Keratinocyte (primary cell): Measurements from ENCODE around the gene UBE2D4. TPM values are rescaled to one million over a fixed set of nuclear protein-coding genes. Genes with fewer than 3 reads are reported as not detected.

Experiments used
- DNase-seq: peaks from one replicate; pipeline ENCODE4 v3.0.0-alpha.2; 2011; ENCODE audit warnings: low read depth, missing footprints, low spot score
- FAIRE-seq: peaks from 2 replicates; lab custom pipeline; 2011; peaks lifted over from hg19 to GRCh38; lab: Jason Lieb, UNC
- H2AFZ ChIP-seq: 2 replicates; pipeline ENCODE4 v1.6.0; 2012; ENCODE audit warnings: low read length, control low read depth, inconsistent platforms; ENCODE audit not compliant: control insufficient read depth
- H3K27ac ChIP-seq: 2 replicates; pipeline ENCODE4 v1.5.1; 2011; ENCODE audit warnings: low read length; ENCODE audit not compliant: control insufficient read depth, insufficient read depth
- H3K27me3 ChIP-seq: 3 replicates; pipeline ENCODE4 v1.6.0; 2011; ENCODE audit warnings: low read length; ENCODE audit not compliant: control insufficient read depth, insufficient read depth; ENCODE audit errors: extremely low read depth
- H3K36me3 ChIP-seq, 2 experiments: 2 replicates in 1 of 2; 3 replicates in 1 of 2; pipeline ENCODE4 v1.5.1; 2011; ENCODE audit warnings: low read length in 2 of 2, mild to moderate bottlenecking in 1 of 2; ENCODE audit not compliant: control insufficient read depth in 2 of 2, insufficient read depth in 2 of 2; ENCODE audit errors: extremely low read depth in 1 of 2
- H3K4me1 ChIP-seq: 3 replicates; pipeline ENCODE4 v1.5.1; 2011; ENCODE audit warnings: low read length; ENCODE audit not compliant: control insufficient read depth, insufficient read depth; ENCODE audit errors: extremely low read depth
- H3K4me2 ChIP-seq: 3 replicates; pipeline ENCODE4 v1.6.0; 2011; ENCODE audit warnings: low read depth, low read length; ENCODE audit not compliant: control insufficient read depth, insufficient read depth; ENCODE audit errors: extremely low read depth
- H3K4me3 ChIP-seq, 3 experiments: fragments of 200-600 bp in 1 of 3; sonication (generic) in 1 of 3; 2 replicates in 2 of 3; 3 replicates in 1 of 3; pipeline ENCODE4 v1.5.1; 2011 to 2016; ENCODE audit warnings: low read length in 3 of 3, mild to moderate bottlenecking in 3 of 3, control low read depth in 2 of 3, inconsistent platforms in 1 of 3, low read depth in 1 of 3, mixed read lengths in 1 of 3, mixed run types in 1 of 3, moderate library complexity in 1 of 3; ENCODE audit not compliant: control insufficient read depth in 2 of 3, insufficient read depth in 2 of 3; ENCODE audit errors: extremely low read depth in 1 of 3
- H3K79me2 ChIP-seq: 2 replicates; pipeline ENCODE4 v1.6.0; 2012; ENCODE audit warnings: low read length; ENCODE audit not compliant: control insufficient read depth, insufficient read depth
- H3K9ac ChIP-seq: 3 replicates; pipeline ENCODE4 v1.6.0; 2011; ENCODE audit warnings: low read length; ENCODE audit not compliant: control insufficient read depth, insufficient read depth; ENCODE audit errors: extremely low read depth
- H3K9me1 ChIP-seq: 3 replicates; pipeline ENCODE4 v1.6.0; 2011; ENCODE audit warnings: low read length; ENCODE audit not compliant: control insufficient read depth, insufficient read depth; ENCODE audit errors: extremely low read depth
- H3K9me3 ChIP-seq: 2 replicates; pipeline ENCODE4 v1.5.1; 2012; ENCODE audit warnings: low read depth, low read length; ENCODE audit not compliant: control insufficient read depth
- H4K20me1 ChIP-seq: 3 replicates; pipeline ENCODE4 v1.6.0; 2011; ENCODE audit warnings: low read length; ENCODE audit not compliant: control insufficient read depth, insufficient read depth; ENCODE audit errors: extremely low read depth
- CTCF ChIP-seq, 3 experiments: IDR thresholded peaks in 1 of 3; conservative IDR thresholded peaks in 1 of 3; optimal IDR thresholded peaks in 1 of 3; 2 replicates in 2 of 3; 3 replicates in 1 of 3; pipeline versions ENCODE3 to v1.5.1; 2011; ENCODE audit warnings: low read length in 3 of 3, mild to moderate bottlenecking in 3 of 3, moderate library complexity in 2 of 3, control low read depth in 1 of 3, inconsistent platforms in 1 of 3; ENCODE audit not compliant: insufficient read depth in 2 of 3; ENCODE audit errors: extremely low read depth in 1 of 3
- EZH2 ChIP-seq: IDR thresholded peaks from one replicate; pipeline ENCODE4 v1.6.1; 2012; ENCODE audit warnings: inconsistent platforms, mild to moderate bottlenecking, low read length, moderate library complexity
- dilution Hi-C: fragments of 300-500 bp; cut with MboI; formaldehyde crosslinking; loops from one replicate; pipeline ENCODE4 v1.7.0; 2020; ENCODE audit warnings: low sequenced_read_pairs; ENCODE audit not compliant: extremely low pct_ligation_motif_present
- polyA plus RNA-seq, 5 experiments: library from polyadenylated mRNA; depleted of rRNA in 3 of 5; stranded (reverse) in 3 of 5; stranded (forward) in 1 of 5; unstranded in 1 of 5; fragments of >200 nt; gene quantifications; 1 replicate in 1 of 5; 2 replicates in 3 of 5; 3 replicates in 1 of 5; pipeline versions ENCODE4 v1.2.1 to v1.2.3, GENCODE V29; 2011 to 2012; ENCODE audit warnings: missing spikeins in 2 of 5, low read depth in 1 of 5, low replicate concordance in 1 of 5

UBE2D4 gene
- polyA plus RNA-seq, 1 donor (not counting 4 experiments of a cell fraction or from before 2014, with no cell fraction given) = 8.1 TPM

- dilution Hi-C loops = no loop called here
- Histone ChIP-seq H3K27me3 (no peaks in the 10 kb centered on the region), H3K4me1 (no peaks in the 10 kb centered on the region), H3K36me3 (peaks cover 0 to 2% of the 10 kb centered on the region in 2 experiments), H3K9me1 (no peaks in the 10 kb centered on the region), H3K27ac (no peak overlapping the region), H3K9ac (no peak overlapping the region), H3K79me2 (no peaks in the 10 kb centered on the region), H2AFZ (no peak overlapping the region), H3K4me3 (no peak overlapping the region), H4K20me1 (no peaks in the 10 kb centered on the region), H3K4me2 (no peak overlapping the region), H3K9me3 (no peaks in the 10 kb centered on the region)
- no peak for FAIRE-seq
- TF ChIP-seq EZH2 (no peak), CTCF (optimal IDR thresholded peaks at IDR 0.05 in 1 of 3, IDR thresholded peaks at IDR 0.05 in 1 of 3, conservative IDR thresholded peaks at IDR 0.05 in 1 of 3; ENCODE audit: extremely low read depth in 1 of 3, insufficient read depth in 2 of 3, low read length in 3 of 3) (no peak)
- no peak for DNase-seq
Measured at GRCh38 chr7:43952028-43952427, 25.8 kb downstream of the UBE2D4 start.

GRCh38 chr7:43953071-43953470 lies 26.8 kb downstream of the UBE2D4 start:
- Histone ChIP-seq H3K36me3 (peaks cover 0 to 2% of the 10 kb centered on the region in 2 experiments), H3K79me2 (no peaks in the 10 kb centered on the region), H3K27ac (no peak overlapping the region), H2AFZ (no peak overlapping the region), H3K9me3 (no peaks in the 10 kb centered on the region), H4K20me1 (no peaks in the 10 kb centered on the region), H3K4me2 (no peak overlapping the region), H3K4me3 (no peak overlapping the region), H3K9me1 (no peaks in the 10 kb centered on the region), H3K9ac (no peak overlapping the region), H3K27me3 (no peaks in the 10 kb centered on the region), H3K4me1 (no peaks in the 10 kb centered on the region)
- dilution Hi-C loops = no loop called here
- TF ChIP-seq CTCF (optimal IDR thresholded peaks at IDR 0.05 in 1 of 3, IDR thresholded peaks at IDR 0.05 in 1 of 3, conservative IDR thresholded peaks at IDR 0.05 in 1 of 3; ENCODE audit: extremely low read depth in 1 of 3, insufficient read depth in 2 of 3, low read length in 3 of 3) = no peak
- no peak for TF ChIP-seq EZH2
- DNase-seq (no peak), FAIRE-seq (no peak)
